ENCODE results near the gene SLC35F5.
A peak's percentile ranks its signal among the peaks of the same experiment; 100 is the strongest.
"Not testable (repeated sequence)": the region's sequence is repeated elsewhere in the genome, so short reads cannot be mapped to it uniquely, and the experiment has no call there.

The SLC35F5 gene, protein sequence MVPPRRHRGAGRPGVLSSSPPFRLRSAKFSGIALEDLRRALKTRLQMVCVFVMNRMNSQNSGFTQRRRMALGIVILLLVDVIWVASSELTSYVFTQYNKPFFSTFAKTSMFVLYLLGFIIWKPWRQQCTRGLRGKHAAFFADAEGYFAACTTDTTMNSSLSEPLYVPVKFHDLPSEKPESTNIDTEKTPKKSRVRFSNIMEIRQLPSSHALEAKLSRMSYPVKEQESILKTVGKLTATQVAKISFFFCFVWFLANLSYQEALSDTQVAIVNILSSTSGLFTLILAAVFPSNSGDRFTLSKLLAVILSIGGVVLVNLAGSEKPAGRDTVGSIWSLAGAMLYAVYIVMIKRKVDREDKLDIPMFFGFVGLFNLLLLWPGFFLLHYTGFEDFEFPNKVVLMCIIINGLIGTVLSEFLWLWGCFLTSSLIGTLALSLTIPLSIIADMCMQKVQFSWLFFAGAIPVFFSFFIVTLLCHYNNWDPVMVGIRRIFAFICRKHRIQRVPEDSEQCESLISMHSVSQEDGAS

DNA sequence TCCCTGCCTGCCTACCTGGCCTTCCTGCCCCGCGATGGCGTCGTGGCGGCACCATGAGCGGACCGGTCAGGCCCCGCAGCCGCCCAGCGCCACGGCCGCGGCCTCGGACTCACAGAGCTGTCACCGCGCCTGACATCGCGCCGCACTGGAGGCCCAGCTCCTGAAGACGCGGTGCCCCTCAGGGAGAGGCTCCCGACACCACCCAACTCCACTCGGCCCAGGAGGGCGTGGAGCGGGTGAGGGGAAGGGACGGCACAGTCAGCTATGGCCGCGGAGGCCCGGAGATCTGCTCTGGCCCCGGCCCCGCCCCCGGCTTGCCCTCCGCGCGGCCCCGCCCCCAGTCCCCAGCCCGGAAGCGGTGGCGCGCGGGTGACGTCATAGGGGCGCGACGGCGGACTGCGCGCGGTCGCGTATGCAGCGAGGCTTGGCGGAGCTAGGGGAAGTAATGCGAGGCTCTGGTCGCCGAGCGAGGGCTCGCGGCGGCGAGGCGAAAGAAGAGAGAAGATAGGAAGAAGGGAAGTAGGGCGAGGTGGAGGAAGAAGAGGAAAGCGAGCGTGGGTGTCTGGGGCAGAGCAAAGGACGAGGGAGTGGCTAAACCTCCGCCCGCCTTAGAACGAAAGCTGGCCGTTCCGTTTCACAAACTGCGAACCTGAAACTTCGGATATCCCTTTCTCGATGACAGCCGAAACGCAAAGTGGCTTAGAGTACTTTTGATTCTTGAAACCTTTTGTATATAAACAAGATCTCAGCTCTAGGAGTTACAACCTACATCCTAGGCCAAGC, at the start of gene SLC35F5:
Gene SLC35F5, minus strand, starts transcription at position 288 of the 783 bp plus-strand sequence. Its CDS starts 233 bp downstream, at position 55.
- peak; percentile 92 for DNase-seq

DNA sequence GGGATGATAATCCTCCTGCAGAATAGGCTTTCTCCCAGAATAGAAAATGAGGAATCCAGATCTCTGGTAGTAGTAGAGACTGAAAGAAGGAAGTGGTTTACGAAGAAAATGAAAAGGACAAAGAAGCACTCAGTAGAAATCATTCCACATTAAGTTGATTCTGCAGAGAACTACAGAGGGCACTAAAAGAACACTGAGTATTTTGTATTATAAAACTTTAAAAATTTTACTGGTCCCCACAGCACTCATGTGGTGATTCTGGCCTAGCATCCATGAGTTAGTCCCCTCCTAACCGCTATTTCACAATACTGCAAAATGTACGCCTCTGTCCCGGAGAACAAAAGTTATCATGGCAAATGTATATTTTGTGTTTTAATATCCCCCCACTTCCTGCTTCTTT, 42.9 kb upstream of the SLC35F5 start:
- no peak for DNase-seq

DNA sequence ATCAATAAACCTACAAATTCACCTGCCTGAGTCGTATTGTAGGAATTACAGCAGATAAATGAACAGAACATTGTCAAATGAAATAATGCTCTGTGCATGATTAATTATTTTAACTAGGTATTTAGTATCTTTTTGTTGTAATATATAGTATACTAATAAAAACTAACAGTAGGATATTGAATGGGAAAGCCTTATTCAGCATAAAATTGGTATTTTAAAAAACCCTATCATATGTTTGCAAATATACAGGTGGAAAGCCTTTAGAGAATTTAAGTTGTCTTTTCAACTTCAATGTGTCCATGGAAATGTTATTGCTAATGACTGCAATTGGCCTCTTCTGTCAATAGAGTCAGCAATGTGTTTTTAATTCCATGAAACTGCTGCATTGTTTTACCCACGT, 40.8 kb upstream of the SLC35F5 start:
- DNase-seq, result no peak

DNA sequence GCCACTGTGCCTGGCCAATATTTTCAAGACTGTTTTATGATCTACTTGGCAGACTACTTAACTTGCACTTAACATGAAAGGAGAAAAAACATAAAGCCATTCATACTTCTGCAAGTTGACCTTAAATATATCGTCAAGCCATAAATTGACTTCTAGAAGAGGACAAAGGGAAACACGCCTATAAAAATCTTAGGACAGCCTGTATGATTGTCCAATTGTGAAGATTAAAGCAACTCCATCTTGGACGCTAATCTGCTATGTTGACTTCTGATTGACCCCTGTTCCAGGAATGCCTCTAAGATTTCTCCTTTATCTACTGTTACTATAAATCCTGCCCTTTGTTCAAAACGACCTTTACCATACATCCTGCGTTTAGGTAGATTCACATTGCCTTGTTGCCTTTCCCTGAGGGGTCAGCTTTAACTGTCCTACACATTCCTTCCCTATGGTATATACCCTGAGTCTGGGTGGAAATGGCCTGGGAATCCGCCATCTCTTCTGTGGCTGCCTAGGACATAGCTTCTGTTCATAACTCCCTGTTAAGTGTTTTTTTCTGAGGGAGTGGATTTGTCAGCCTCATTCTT, 40.2 kb upstream of the SLC35F5 start:
- no peak for DNase-seq

DNA sequence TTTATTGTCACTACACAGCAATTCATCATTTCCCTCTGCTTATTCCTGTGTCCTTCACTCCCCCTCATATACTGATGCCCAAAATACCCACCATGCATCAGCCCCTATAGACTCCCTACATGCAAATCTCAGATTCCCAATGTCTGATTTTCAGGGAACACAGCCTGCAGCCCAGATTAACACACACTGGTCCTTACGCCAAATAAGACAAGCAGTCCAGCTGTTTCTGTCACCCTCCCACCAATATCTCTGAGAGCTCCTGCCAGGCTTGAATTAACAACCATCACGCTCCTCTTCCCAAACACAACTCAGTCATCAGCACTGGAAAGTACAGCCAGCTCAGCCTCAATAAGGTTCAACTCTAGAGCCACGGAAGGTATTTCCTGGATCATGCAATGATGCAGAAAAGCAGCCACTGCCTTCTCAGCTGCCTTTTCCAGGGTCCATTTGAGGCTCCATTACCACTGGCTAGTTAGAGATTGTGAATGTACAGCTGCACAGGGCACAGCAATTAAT, 39.0 kb upstream of the SLC35F5 start:
- no peak for DNase-seq

DNA sequence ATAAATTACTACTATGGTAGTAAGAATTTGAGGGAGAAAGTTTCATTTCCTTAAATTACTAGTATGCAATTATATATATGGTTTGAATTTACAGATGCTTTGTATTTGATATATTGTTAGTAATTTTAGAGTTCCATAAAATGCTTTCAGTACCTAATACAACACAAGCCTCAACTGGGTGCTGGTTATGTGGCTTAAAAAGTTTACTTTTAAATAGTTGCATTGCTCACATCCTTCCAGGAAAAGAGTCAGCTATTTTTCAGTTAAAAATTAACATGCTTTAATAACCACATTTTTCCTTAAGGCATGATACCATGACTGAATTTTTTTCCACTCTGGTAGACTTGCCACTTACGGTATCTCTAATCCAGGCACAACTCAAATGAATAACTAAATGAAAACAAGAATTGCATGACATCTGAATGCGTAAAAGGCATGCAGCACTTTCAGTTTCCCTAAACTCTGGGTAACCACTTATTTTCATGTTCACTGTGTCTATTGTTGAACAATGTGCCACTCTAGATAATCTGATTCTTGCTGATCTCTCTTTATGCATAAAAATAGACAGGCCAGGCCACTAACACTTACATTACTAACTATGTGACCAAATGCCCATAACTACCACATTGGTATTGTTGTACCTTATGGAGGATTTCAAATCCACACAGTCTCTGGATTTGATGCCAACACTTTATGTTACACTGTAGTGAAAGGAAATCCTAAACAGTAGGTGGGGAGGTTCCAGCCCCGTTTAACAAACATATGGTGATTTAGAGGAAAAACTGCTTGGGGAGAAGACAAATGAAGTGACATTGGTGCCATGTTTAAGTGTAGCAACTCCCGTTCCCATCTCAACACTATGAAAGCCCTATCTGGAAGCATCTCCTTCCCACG, 35.5 kb upstream of the SLC35F5 start:
- no peak for DNase-seq

DNA sequence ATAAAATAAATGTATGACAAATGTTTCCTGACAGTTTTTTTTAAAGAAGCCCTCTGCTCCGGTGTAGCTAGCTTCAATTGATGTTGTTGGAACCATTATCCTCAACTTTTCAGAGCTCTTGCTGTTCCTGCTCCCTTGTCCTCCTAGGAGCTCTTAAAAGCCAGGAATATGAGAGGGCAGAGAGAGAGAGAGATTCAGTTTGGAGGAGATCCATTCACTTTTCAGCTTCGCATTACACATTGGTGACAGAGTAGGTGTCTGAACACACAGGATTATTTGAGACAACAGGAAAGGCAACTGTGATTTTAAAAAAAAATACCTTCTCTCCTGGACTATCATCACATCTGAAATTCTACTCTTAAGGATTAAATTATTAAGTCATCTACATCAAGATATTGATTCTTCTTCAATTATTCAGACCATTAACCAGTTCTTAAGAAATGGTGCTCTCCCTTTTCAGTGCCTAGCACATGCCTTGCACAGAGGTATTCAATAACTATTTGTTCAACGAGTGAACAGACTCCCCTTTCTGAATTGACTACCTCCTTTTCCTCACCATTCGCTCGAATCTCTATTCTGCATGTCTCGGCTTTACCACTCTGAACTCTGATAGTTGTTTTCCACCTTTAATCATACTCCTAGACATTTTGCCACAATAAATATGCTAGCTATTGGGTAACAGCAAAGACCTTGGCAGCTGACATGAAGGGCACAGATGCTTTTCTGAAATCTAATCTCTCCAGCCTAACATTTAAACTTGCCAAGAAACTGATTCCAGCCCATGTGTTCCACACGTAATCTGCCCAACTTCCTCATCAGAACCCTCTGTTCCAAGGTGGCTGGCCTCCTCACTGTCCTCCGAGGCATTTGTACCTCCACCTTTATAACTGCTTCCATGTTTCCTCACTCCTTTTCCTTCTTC, 28.6 kb upstream of the SLC35F5 start:
- DNase-seq, result no peak

DNA sequence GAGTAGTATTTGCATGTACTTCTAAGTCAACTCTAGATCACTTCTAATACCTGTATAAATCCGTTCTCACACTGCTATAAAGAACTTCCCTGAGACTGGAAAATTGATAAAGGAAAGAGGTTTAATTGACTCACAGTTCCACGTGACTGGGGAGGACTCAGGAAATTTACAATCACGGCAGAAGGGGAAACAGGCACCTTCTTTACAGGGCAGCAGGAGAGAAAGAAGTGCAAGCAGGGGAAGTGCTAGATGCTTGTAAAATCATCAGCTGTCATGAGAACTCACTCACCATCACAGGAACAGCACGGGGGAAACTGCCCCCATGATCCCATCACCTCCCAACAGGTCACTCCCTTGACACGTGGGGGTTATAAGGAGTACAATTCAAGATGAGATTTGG, 24.0 kb upstream of the SLC35F5 start:
- DNase-seq, result no peak

DNA sequence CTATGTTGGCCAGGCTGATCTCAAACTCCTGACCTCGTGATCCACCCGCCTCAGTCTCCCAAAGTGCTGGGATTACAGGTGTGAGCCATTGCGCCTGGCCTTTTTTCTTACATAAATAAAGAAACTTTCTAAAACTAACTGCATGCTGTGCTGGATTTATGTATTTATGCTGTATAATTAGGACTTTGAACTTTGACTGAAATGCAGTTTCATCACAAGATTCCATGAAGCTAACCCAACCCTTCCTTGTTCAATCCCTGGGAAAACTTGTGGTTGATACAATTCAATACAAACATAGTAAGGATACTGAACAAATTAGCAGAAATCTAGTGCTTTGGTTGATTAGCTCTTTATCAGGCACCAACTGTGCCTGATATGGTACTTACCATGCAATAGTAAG, 20.9 kb upstream of the SLC35F5 start:
- no peak for DNase-seq

DNA sequence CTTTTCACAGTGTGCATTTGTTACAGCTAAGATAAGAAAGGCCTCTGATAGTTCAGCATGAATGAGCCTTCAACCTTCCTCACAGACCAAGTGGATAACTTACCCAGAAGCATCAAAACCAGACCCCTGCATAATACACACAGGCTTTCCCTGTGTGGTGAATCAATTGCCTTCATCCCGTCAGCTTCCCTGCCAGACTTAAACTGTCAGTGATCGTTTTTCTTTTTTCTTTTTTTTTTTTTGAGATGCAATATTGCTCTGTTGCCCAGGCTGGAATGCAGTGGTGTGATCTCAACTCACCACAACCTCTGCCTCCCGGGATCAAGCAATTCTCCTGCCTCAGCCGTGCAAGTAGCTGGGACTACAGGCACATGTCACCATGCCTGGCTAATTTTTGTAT, 20.5 kb upstream of the SLC35F5 start:
- no peak for DNase-seq

DNA sequence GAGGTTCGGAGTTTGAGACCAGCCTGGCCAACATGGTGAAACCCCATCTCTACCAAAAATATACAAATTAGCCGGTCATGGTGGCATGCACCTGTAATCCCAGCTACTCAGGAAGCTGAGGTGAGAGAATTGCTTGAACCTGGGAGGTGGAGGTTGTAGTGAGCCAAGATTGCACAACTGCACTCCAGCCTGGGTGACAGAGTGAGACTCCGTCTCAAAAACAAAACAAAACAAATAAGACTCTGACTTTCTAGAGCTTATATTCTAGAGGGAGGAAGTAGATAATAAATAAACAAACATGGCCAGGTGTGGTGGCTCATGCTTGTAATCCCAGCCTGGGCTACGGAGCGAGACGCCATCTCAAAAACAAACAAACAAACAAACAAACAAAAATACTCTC, 18.2 kb upstream of the SLC35F5 start:
- not testable (repeated sequence) for DNase-seq

DNA sequence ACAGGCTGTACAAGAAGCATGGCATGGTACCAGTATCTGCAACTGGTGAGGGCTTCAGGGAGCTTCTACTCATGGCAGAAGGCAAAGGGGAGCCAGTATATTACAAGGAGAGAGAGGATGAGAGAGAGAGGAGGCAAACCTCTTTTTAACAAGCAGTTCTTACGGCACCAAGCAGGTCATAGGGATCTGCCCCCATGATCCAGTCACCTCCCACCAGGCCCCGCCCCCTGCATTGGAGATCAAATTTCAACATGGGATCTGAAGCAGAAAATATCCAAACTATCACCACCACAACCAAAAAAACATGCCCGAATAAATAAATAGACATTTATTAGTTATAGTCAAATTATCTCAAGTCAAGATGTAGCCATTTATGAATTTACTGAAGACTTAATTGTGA, 14.5 kb upstream of the SLC35F5 start:
- no peak for DNase-seq

DNA sequence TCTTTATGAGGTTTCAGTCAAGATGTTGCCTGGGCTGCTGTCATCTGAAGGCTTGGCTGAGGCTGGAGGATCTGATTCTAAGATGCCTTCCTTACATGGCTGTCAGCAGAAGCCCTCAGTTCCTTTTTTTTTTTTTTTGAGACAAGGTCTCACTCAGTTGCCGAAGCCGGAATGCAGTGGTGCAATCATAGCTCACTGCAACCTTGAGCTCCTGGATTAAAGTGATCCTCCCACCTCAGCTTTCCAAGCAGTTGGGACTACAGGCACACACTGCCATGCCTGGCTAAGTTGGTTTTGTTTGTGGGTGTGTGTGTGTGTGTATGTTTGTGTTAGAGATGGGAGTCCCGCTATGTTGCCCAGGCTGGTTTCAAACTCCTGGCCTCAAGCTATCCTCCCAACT, 13.1 kb upstream of the SLC35F5 start:
- no peak for DNase-seq

DNA sequence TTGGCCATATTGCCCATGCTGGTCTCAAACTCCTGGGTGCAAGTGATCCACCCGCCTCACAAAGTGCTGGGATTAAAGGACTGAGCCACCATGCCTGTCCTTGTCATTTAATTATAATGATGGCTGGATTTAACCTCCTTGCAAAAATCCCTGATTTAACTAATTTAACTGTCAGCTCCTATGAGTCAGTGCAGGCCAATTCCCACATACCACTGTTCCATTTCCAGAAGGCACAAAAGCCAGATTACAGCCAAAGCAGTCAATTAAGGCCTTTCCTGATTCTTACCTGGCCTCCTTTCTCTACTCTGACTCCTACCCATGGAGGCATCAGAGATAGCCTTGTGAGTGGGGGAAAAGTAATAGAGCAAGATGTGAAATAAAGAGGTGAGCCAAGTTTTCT, 12.3 kb upstream of the SLC35F5 start:
- DNase-seq, result no peak

DNA sequence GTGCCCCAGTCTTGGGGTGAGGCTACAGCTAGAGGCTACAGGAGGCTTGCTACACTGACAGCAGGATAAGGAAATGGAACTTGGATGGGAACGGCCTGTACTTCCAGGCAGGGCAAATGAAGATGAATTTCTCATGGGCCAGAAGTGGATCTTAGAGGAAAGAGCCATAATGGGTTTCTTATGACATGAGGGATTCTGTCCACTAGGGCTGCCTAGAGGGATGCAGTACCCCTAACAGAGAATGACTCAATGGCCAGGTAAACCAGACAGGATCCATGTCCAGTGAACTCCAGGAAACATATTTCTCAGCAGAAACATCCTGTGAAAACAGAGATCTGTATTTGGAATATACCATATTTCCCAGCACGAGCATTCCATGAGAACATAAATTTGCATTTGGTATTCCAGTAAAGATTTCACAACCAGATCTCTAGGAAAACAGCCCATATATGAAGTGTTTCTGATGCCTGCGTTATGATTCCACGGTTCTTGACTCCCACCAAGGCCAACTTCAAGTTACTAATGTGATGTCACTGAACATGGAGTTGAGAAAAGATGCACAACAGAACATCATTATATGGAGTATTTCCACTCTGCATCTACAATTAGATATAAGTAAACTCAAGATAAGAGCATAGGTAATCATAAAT, 11.5 kb upstream of the SLC35F5 start:
- DNase-seq, result no peak

DNA sequence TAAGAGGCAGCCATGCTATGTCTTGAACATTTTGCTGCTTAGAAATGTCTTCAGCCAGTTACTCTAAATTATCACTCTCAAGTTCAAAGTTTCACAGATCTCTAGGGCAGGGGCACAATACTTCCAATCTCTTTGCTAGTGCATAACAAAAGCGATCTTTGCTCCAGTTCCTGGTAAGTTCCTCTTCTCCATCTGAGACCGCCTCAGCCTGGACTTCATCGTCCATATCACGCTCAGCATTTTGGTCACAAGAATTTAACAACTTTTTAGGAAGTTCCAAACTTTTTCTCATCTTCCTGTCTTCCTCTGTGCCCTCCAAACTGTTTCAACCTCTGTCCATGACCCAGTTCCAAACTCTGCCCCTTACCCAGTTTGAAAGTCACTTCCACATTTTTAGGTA, 8.8 kb upstream of the SLC35F5 start:
- no peak for DNase-seq

DNA sequence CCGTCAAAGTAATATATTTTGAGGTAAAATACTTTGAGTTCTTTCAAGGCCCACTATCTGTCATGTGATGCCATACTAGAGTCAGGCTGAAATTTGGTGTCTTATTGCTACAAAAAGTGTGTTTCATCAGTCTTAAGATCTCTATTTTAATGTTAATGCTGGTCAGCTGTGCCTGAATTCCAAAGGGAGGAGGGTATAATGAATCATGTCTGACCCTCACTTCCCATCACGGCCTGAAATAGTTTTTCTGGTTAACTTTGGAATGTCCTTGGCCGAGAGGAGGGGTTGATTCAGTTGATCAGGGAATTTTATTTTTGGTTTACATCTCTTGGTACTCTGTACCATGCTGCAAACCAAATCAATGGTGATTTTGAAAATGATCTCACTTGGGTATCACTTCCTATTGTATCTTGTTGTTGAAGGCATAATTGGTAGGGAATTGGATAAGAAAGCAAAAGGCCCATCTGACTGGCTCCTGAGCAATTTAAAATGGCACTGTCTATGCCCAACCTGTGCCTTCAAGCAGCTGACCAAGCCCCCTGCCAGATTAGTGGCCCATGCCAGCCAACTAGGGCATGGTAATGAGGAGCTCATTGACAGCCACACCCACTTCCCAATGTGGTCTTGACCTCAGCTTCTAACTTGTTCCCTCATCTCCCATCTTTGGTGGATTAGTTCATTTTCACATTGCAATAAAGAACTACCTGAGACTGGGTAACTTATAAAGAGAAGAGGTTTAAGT, 6.1 kb upstream of the SLC35F5 start:
- no peak for DNase-seq

DNA sequence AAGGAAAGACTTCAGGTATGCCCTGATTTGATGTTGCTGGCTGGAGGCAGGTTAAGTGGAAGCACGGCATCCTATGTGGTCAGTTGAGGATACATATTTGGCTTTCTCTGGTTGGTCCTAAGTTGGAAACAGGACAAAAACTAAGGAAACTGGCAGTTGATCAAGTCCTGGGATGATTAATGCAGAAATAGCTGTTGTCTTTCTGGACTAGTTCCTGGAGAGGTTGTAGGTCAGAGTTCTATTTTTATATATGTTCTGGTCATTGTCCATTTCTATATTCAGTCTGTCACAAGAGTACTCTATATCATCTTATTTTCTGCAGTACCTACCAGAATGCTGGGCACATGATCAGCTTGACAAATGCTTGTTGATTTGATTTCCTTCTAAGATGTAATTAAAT, 4.0 kb upstream of the SLC35F5 start:
- DNase-seq, result no peak

DNA sequence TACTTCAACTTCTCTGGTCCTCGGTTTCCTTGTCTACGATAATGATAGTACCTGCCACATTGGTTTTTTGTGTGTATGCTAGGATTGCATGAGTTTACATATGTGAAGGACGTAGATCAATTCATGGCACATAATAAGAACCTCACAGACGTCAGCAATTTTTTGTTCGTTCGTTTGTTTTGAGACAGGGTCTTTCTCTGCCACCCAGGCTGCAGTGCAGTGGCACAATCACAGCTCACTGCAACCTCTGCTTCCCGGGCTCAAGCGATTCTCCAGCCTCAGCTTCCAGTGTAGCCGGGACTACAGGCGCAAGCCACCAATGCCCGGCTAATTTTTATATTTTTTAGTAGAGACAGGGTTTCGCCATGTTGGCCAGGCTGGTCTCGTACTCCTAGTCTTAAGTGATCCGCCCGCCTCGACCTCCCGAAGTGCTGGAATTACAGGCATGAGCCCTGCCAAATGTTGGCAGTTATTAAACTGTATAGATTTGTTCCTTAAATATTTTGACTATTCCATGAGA, 756 bp upstream of the SLC35F5 start:
- DNase-seq, result no peak

All from NCI-H510A treated with DMSO at 0.1 percent for 48 hours (cell line).